Measurements from ENCODE around the gene MTHFS.

- no peak for TF ChIP-seq TARDBP (IDR thresholded peaks at IDR 0.05)
- no peak for TF ChIP-seq FOXM1 (IDR thresholded peaks at IDR 0.05; ENCODE audit: borderline replicate concordance)
- TF ChIP-seq FOXK2 (IDR thresholded peaks at IDR 0.05), result no peak
- TF ChIP-seq FOXA1 (IDR thresholded peaks at IDR 0.05), result no peak
- no peak for TF ChIP-seq ARNT (IDR thresholded peaks at IDR 0.05)
- TF ChIP-seq BHLHE40 (IDR thresholded peaks at IDR 0.05; ENCODE audit: borderline replicate concordance), result no peak
- TF ChIP-seq LEF1 (IDR thresholded peaks at IDR 0.05; ENCODE audit: borderline replicate concordance), result no peak
- no peak for TF ChIP-seq NFRKB (IDR thresholded peaks at IDR 0.05)
- TF ChIP-seq SP1 (IDR thresholded peaks at IDR 0.05), result no peak
- TF ChIP-seq CTBP1 (IDR thresholded peaks at IDR 0.05; ENCODE audit: borderline replicate concordance), result no peak
- no peak for TF ChIP-seq SUZ12 (IDR thresholded peaks at IDR 0.05)
- TF ChIP-seq L3MBTL2 (conservative IDR thresholded peaks at IDR 0.05), result no peak
- no peak for TF ChIP-seq ZNF384 (IDR thresholded peaks at IDR 0.05)
These were observed 41.3 kb upstream of the MTHFS start for GRCh38 chr15:79938143-79938542.

All from HEK293T (cell line).